ENCODE measurements around the gene C1QTNF3. TPM values are rescaled to one million over a fixed set of nuclear protein-coding genes. Genes with fewer than 3 reads are reported as not detected.

The C1QTNF3 gene
- total RNA-seq, 1 experiment from 2014 or later: 2.5 TPM

DNA sequence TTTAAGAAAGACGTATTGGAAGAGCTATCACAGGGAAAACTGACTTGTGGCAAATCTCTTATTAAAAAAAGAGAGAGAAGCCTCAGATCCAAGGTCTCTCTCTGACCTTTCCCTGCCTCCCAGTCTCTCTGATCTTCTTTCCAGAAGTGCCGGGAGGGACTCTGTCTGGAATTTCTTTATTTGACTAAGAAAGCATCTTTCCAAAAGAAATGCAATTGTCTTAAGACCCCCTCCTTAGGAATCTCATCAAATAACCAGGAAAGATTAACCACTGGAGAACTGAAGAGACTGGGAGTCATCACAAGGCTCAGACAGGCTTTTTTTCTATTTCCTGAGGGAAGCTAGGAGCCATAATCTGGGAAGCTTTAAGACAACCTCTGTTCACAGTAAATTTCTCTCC, 4.6 kb downstream of the C1QTNF3 start:
- no peaks in the 10 kb centered on the region for H3K9me3 Mint-ChIP-seq (ENCODE audit: unreplicated experiment)
- ChIA-PET CTCF (interaction anchor here (0.6 to 1.7 kb wide), 2 partner anchors 41 to 281 kb away, joined by 3 to 5 read pairs; no protein-coding TSS in a partner anchor), POLR2A (no interaction called here)
- H3K27me3 Mint-ChIP-seq (ENCODE audit: insufficient read depth, unreplicated experiment): no peaks in the 10 kb centered on the region
- TF ChIP-seq CTCF (IDR thresholded peaks at IDR 0.05; ENCODE audit: insufficient read depth in 1 of 2, low read depth in 1 of 2, low read length in 1 of 2, severe bottlenecking in 1 of 2, unreplicated experiment in 1 of 2): no peak
- no peaks in the 10 kb centered on the region for H3K36me3 Mint-ChIP-seq (ENCODE audit: insufficient read depth, unreplicated experiment)
- H3K4me1 Mint-ChIP-seq (ENCODE audit: low read depth, unreplicated experiment): peaks cover 41% of the 10 kb centered on the region
- Histone ChIP-seq H3K27me3 (replicated peaks; ENCODE audit: control insufficient read depth, insufficient read depth, low read length) (no peaks in the 10 kb centered on the region), H3K4me3 (ENCODE audit: low read depth, low read length) (no peak overlapping the region), H3K9me3 (peaks cover 5% of the 10 kb centered on the region; the same call in 1 of the 2 replicates), H3K4me1 (peaks cover 71% of the 10 kb centered on the region), H3K36me3 (ENCODE audit: control insufficient read depth, insufficient read depth, low read length) (no peaks in the 10 kb centered on the region)
- no peak overlapping the region for H3K4me3 Mint-ChIP-seq (ENCODE audit: unreplicated experiment)
- intact Hi-C loops (cut with micrococcal nuclease; ENCODE audit: unreplicated experiment): loop anchor here (1.0 kb wide), 1 partner anchor 30 kb away; the partner anchor contains the start of gene AMACR
- peak in 1 of 2 experiments; percentile 16 for DNase-seq
- H3K27ac Mint-ChIP-seq (ENCODE audit: unreplicated experiment): peak overlapping the region; percentile 14
- BruUV-seq (replicated peaks): no TSS peak

- Mint-ChIP-seq H3K4me1 (ENCODE audit: low read depth, unreplicated experiment) (peaks cover 37% of the 10 kb centered on the region), H3K4me3 (ENCODE audit: unreplicated experiment) (peak overlapping the region; percentile 2), H3K9me3 (ENCODE audit: unreplicated experiment) (no peaks in the 10 kb centered on the region), H3K27me3 (ENCODE audit: insufficient read depth, unreplicated experiment) (no peaks in the 10 kb centered on the region), H3K36me3 (ENCODE audit: insufficient read depth, unreplicated experiment) (no peaks in the 10 kb centered on the region), H3K27ac (ENCODE audit: unreplicated experiment) (peak overlapping the region; percentile 14)
- intact Hi-C loops (cut with micrococcal nuclease; ENCODE audit: unreplicated experiment): loop anchor here (1.0 kb wide), 1 partner anchor 29 kb away; the partner anchor contains the start of gene AMACR
- no peak for DNase-seq
- ChIA-PET CTCF (interaction anchor here (1.7 kb wide), 1 partner anchor 40 kb away, joined by 5 read pairs; no protein-coding TSS in a partner anchor), POLR2A (no interaction called here)
- peaks cover 71% of the 10 kb centered on the region for H3K4me1 ChIP-seq
- no peak overlapping the region for H3K4me3 ChIP-seq (ENCODE audit: low read depth, low read length)
- peaks cover 5% of the 10 kb centered on the region; the same call in 1 of the 2 replicates for H3K9me3 ChIP-seq
- no peak for TF ChIP-seq CTCF (IDR thresholded peaks at IDR 0.05; ENCODE audit: insufficient read depth in 1 of 2, low read depth in 1 of 2, low read length in 1 of 2, severe bottlenecking in 1 of 2, unreplicated experiment in 1 of 2)
- BruUV-seq (replicated peaks): no TSS peak
- peaks cover 3% of the 10 kb centered on the region for H3K36me3 ChIP-seq (ENCODE audit: control insufficient read depth, insufficient read depth, low read length)
- H3K27me3 ChIP-seq (replicated peaks; ENCODE audit: control insufficient read depth, insufficient read depth, low read length): no peaks in the 10 kb centered on the region
These were observed 5.3 kb downstream of the C1QTNF3 start for GRCh38 chr5:34037726-34038125.

DNA sequence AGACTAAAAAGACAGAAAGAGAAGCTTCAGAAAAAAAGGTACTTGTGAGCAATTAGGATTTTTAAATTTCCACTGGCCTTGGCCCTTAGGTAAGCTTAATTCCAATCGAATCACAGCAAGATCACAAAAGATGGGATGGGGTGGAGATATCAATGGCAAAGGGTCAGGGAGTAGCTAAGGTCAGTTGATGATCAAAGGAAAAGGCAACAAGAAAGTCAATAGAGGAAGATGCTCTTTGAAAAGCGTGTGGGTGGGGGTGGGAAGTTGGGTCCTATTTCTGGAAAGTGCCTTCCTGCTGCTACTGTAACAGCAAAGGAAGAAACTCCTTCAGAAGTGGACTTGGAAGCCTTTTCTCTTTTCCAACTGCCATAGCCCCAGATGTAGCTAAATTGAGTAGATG, 7.3 kb downstream of the C1QTNF3 start:
- intact Hi-C loops (cut with micrococcal nuclease; ENCODE audit: unreplicated experiment): loop anchor here (2.0 kb wide), 2 partner anchors 25 to 35 kb away; no protein-coding TSS in a partner anchor
- H3K4me1 Mint-ChIP-seq (ENCODE audit: low read depth, unreplicated experiment): peaks cover 33% of the 10 kb centered on the region
- Histone ChIP-seq H3K36me3 (ENCODE audit: control insufficient read depth, insufficient read depth, low read length) (peaks cover 3% of the 10 kb centered on the region), H3K4me1 (peaks cover 70% of the 10 kb centered on the region), H3K9me3 (peaks cover 5% of the 10 kb centered on the region; the same call in 1 of the 2 replicates), H3K27me3 (replicated peaks; ENCODE audit: control insufficient read depth, insufficient read depth, low read length) (no peaks in the 10 kb centered on the region), H3K4me3 (ENCODE audit: low read depth, low read length) (no peak overlapping the region)
- no peaks in the 10 kb centered on the region for H3K36me3 Mint-ChIP-seq (ENCODE audit: insufficient read depth, unreplicated experiment)
- no peak for DNase-seq
- CTCF ChIA-PET: interaction anchor here (0.7 kb wide), 1 partner anchor 15 kb away, joined by 5 read pairs; no protein-coding TSS in a partner anchor
- H3K27ac Mint-ChIP-seq (ENCODE audit: unreplicated experiment): peak overlapping the region; percentile 26
- H3K4me3 Mint-ChIP-seq (ENCODE audit: unreplicated experiment): no peak overlapping the region
- POLR2A ChIA-PET: interaction anchor here (1.2 kb wide), 1 partner anchor 28 kb away, joined by 10 read pairs; the partner anchor contains the start of gene AMACR
- BruUV-seq (replicated peaks): no TSS peak
- H3K27me3 Mint-ChIP-seq (ENCODE audit: insufficient read depth, unreplicated experiment): no peaks in the 10 kb centered on the region
- no peaks in the 10 kb centered on the region for H3K9me3 Mint-ChIP-seq (ENCODE audit: unreplicated experiment)
- no peak for TF ChIP-seq CTCF (IDR thresholded peaks at IDR 0.05; ENCODE audit: insufficient read depth in 1 of 2, low read depth in 1 of 2, low read length in 1 of 2, severe bottlenecking in 1 of 2, unreplicated experiment in 1 of 2)

All from Caco-2 (cell line).